A549 treated with AZD9567 at 1 μM for 4 hours (cell line): ENCODE data around the gene EPN1. TPM values are rescaled to one million over a fixed set of nuclear protein-coding genes. Genes with fewer than 3 reads are reported as not detected.

Source experiments
- total RNA-seq: library from RNA; stranded (reverse); fragments of 200-300 nt; extraction: Qiagen RNA extraction; gene quantifications from 5 replicates; pipeline ENCODE4 v1.2.3, GENCODE V29; 2022; ENCODE audit not compliant: insufficient read depth

EPN1 gene
- total RNA-seq = 120 to 215 TPM (median 193 TPM) in 5 replicates

GRCh38 chr19:55674841-55675660 is at the start of gene EPN1:
Gene EPN1, plus strand, starts transcription at chr19:55675226. Its CDS starts 3,402 bp downstream, at chr19:55678628.

GRCh38 chr19:55640577-55641425 is 34.2 kb upstream of the EPN1 start, which contains the start of gene ZNF580:
Gene ZNF580, plus strand, starts transcription at chr19:55641002. Its CDS starts 1,507 bp downstream, at chr19:55642509.

GRCh38 chr19:55643003-55643886 is 31.8 kb upstream of the EPN1 start, which contains the start of gene ZNF581:
Gene ZNF581, plus strand, starts transcription at chr19:55643649. Its CDS starts 923 bp downstream, at chr19:55644572.

GRCh38 chr19:55647732-55648584 is 27.1 kb upstream of the EPN1 start, which contains the start of gene CCDC106:
Gene CCDC106, plus strand, starts transcription at chr19:55648212. Its CDS starts 835 bp downstream, at chr19:55649047.

GRCh38 chr19:55654868-55655647 is 20.0 kb upstream of the EPN1 start, which contains the start of gene U2AF2:
Gene U2AF2, plus strand, starts transcription at chr19:55655035. Its CDS starts 70 bp downstream, at chr19:55655105.

GRCh38 chr19:55738302-55738701 is 63.3 kb downstream of the EPN1 start, which contains the start of gene NLRP9:
Gene NLRP9, minus strand, starts transcription at chr19:55738402. Its CDS starts 28 bp downstream, at chr19:55738374.

GRCh38 chr19:55758797-55759196 is 83.8 kb downstream of the EPN1 start, which contains the start of gene RFPL4A:
Gene RFPL4A, plus strand, starts transcription at chr19:55759097. Its CDS starts 2,704 bp downstream, at chr19:55761801.

Other genes starting within 250 kb of the EPN1 start
- gene SHISA7, start 231.9 kb upstream of the EPN1 start, total RNA-seq = 0.02 TPM in 2 of 5 replicates, not detected in the others
- gene ISOC2, start 213.6 kb upstream of the EPN1 start, total RNA-seq = 49.3 to 64.4 TPM (median 61.3 TPM) in 5 replicates
- gene C19orf85, start 210.5 kb upstream of the EPN1 start, total RNA-seq = not detected in 5 replicates
- gene ZNF628, start 198.6 kb upstream of the EPN1 start, total RNA-seq = 4.3 to 7.1 TPM (median 6.2 TPM) in 5 replicates
- 31.1 to 56.8 TPM (median 53.6 TPM) in 5 replicates for gene NAT14, start 190.0 kb upstream of the EPN1 start, total RNA-seq
- 0.41 to 1.0 TPM (median 0.82 TPM) in 5 replicates for gene SSC5D, start 186.8 kb upstream of the EPN1 start, total RNA-seq
- 1.8 to 2.1 TPM (median 2.0 TPM) in 4 of 5 replicates, not detected in the other for gene SBK2, start 138.1 kb upstream of the EPN1 start, total RNA-seq
- 0.79 to 1.2 TPM (median 0.93 TPM) in 4 of 5 replicates, not detected in the other for gene SBK3, start 129.7 kb upstream of the EPN1 start, total RNA-seq
- 7.2 to 29.0 TPM (median 26.0 TPM) in 5 replicates for gene ZNF579, start 94.4 kb upstream of the EPN1 start, total RNA-seq
- gene FIZ1, start 75.7 kb upstream of the EPN1 start, total RNA-seq = 18.8 to 22.1 TPM (median 21.4 TPM) in 5 replicates
- 11.7 to 18.6 TPM (median 17.2 TPM) in 5 replicates for gene ZNF524, start 74.9 kb upstream of the EPN1 start, total RNA-seq
- 5.6 to 11.6 TPM (median 11.2 TPM) in 5 replicates for gene ZNF865, start 69.6 kb upstream of the EPN1 start, total RNA-seq
- 5.3 to 7.2 TPM (median 6.9 TPM) in 5 replicates for gene ZNF784, start 50.7 kb upstream of the EPN1 start, total RNA-seq
- gene ZNF580, start 34.2 kb upstream of the EPN1 start, total RNA-seq = 22.8 to 54.8 TPM (median 51.9 TPM) in 5 replicates
- 32.4 to 52.5 TPM (median 51.0 TPM) in 5 replicates for gene ZNF581, start 31.6 kb upstream of the EPN1 start, total RNA-seq
- gene CCDC106, start 27.0 kb upstream of the EPN1 start, total RNA-seq = 11.8 to 15.8 TPM (median 15.2 TPM) in 5 replicates
- gene U2AF2, start 20.2 kb upstream of the EPN1 start, total RNA-seq = 256 to 304 TPM (median 290 TPM) in 5 replicates
- gene NLRP9, start 63.2 kb downstream of the EPN1 start, total RNA-seq = not detected in 5 replicates
- gene RFPL4A, start 83.9 kb downstream of the EPN1 start, total RNA-seq = 0.84 to 2.2 TPM (median 1.1 TPM) in 5 replicates
- gene RFPL4AL1, start 93.9 kb downstream of the EPN1 start, total RNA-seq = 0.14 to 0.17 TPM (median 0.17 TPM) in 3 of 5 replicates, not detected in the others
- 0.02 to 0.03 TPM (median 0.03 TPM) in 3 of 5 replicates, not detected in the others for gene NLRP11, start 156.8 kb downstream of the EPN1 start, total RNA-seq
- gene NLRP4, start 161.3 kb downstream of the EPN1 start, total RNA-seq = not detected in 5 replicates